Body of pancreas (tissue), 4 donors: Measurements from ENCODE around the gene TMEM234.

Experiments
- POLR2A ChIP-seq, 3 donors: fragments of 450-650 bp; IDR thresholded peaks; one replicate each; pipeline ENCODE4 v1.6.1; 2016; ENCODE audit warnings: antibody characterized with exemption in 3 of 3, mild to moderate bottlenecking in 2 of 3
- TF ChIP-seq, protein P1 (sequence below), 7 experiments: fragments of 450-650 bp in 4 of 7; fragments of 200-600 bp in 3 of 7; sonication (generic) in 3 of 7; IDR thresholded peaks; one replicate each; pipeline ENCODE4 v1.5.1; 2016 to 2019; ENCODE audit warnings: antibody characterized with exemption in 7 of 7

DNA sequence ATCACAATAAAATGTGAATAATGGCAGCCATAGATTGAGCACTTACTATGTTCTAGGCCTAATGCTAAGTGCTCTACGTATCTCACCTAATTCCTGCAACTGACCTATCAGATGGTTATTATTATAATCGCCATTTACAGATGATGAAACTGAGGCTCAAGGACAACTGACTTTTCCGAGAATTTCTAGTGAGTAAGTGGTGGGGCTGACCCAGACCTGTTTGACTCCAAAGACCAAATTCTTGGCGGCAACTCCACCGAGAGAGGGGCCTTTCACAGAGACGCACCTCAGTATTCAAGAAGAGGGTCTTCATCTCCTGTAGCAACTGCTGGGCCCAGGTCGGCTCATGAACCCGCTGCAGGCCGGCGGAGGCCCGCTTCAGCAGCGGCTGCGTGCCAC lies 573 bp downstream of the TMEM234 start:
- TF ChIP-seq POLR2A (IDR thresholded peaks at IDR 0.05) = no peak
- TF ChIP-seq, protein P1, sequence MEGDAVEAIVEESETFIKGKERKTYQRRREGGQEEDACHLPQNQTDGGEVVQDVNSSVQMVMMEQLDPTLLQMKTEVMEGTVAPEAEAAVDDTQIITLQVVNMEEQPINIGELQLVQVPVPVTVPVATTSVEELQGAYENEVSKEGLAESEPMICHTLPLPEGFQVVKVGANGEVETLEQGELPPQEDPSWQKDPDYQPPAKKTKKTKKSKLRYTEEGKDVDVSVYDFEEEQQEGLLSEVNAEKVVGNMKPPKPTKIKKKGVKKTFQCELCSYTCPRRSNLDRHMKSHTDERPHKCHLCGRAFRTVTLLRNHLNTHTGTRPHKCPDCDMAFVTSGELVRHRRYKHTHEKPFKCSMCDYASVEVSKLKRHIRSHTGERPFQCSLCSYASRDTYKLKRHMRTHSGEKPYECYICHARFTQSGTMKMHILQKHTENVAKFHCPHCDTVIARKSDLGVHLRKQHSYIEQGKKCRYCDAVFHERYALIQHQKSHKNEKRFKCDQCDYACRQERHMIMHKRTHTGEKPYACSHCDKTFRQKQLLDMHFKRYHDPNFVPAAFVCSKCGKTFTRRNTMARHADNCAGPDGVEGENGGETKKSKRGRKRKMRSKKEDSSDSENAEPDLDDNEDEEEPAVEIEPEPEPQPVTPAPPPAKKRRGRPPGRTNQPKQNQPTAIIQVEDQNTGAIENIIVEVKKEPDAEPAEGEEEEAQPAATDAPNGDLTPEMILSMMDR (IDR thresholded peaks at IDR 0.05) = no peak
